ENCODE results near the gene DDX53. TPM values are rescaled to one million over a fixed set of nuclear protein-coding genes. Genes with fewer than 3 reads are reported as not detected.

DDX53 gene
- total and polyA plus RNA-seq, 2 donors (not counting 1 experiment from before 2014, with no cell fraction given) = not detected

DNA sequence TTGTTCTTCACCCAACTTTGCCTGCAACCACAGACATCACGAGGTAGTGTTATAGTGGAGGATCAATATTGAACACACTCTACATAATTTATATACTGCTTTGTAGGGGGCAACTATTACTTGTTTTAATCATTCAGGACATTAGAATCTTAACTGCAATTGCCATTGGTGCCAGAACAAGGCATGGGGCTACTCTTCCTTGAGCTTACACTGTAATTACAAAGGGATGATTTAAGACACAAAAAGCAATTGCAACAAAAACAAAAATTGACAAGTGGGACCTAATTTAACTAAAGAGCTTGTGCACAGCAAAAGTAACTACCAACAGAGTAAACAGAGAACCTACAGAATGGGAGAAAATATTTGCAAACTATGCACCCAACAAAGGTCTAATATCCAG is 24.0 kb upstream of the DDX53 start:
- CTCF ChIA-PET = no interaction called here
- intact Hi-C loops (cut with micrococcal nuclease) = no loop called here

DNA sequence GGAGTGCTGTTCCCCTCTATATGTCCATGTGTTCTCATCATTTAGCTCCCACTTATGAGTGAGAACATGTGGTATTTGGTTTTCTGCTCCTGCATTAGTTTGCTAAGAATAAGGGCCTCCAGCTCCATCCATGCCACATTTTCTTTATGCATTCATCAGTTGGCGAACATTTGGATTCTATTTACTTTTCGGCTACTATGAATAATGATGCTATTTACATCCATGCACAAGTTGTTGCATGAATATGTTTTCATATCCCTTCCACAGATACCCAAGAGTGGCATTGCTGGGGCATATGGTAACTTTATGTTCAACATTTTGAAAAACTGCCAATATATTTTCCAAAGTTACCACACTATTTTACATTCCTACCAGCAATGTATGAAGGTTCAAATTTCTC is 13.8 kb upstream of the DDX53 start:
- Mint-ChIP-seq H3K27ac (no peak overlapping the region), H3K4me1 (no peaks in the 10 kb centered on the region), H3K4me3 (no peak overlapping the region), H3K9me3 (ENCODE audit: insufficient read depth) (no peaks in the 10 kb centered on the region), H3K27me3 (no peaks in the 10 kb centered on the region)
- H3K4me3 ChIP-seq (ENCODE audit: control extremely low read depth in 1 of 5, extremely low read depth in 1 of 5, insufficient read depth in 1 of 5, low read depth in 2 of 5, low read length in 4 of 5) = no peak overlapping the region
- ATAC-seq (ENCODE audit: low read depth) (no peak), DNase-seq (no peak)
- no peak overlapping the region for H3K4me2 ChIP-seq (replicated peaks; ENCODE audit: low read depth, low read length, poor library complexity, severe bottlenecking)
- no peaks in the 10 kb centered on the region for H3K79me2 ChIP-seq (ENCODE audit: control insufficient read depth, insufficient read depth, low read length)
- no peaks in the 10 kb centered on the region for H3K4me1 ChIP-seq (ENCODE audit: control insufficient read depth in 2 of 2, insufficient read depth in 2 of 2, low read length in 2 of 2)
- H3K9me3 ChIP-seq (ENCODE audit: control extremely low read depth in 1 of 3, control insufficient read depth in 2 of 3, insufficient read depth in 1 of 3, low read length in 2 of 3) = no peaks in the 10 kb centered on the region
- no peak overlapping the region for H2AFZ ChIP-seq (ENCODE audit: insufficient read depth, low read depth, low read length, poor library complexity, severe bottlenecking)
- WGBS (ENCODE audit: insufficient coverage) = no CpG with 5 or more reads among the region's 2 CpGs
- no peaks in the 10 kb centered on the region for H4K20me1 ChIP-seq (ENCODE audit: control insufficient read depth, insufficient read depth, low read length, poor library complexity, severe bottlenecking)
- POLR2A ChIA-PET = no interaction called here
- TF ChIP-seq, protein P1, sequence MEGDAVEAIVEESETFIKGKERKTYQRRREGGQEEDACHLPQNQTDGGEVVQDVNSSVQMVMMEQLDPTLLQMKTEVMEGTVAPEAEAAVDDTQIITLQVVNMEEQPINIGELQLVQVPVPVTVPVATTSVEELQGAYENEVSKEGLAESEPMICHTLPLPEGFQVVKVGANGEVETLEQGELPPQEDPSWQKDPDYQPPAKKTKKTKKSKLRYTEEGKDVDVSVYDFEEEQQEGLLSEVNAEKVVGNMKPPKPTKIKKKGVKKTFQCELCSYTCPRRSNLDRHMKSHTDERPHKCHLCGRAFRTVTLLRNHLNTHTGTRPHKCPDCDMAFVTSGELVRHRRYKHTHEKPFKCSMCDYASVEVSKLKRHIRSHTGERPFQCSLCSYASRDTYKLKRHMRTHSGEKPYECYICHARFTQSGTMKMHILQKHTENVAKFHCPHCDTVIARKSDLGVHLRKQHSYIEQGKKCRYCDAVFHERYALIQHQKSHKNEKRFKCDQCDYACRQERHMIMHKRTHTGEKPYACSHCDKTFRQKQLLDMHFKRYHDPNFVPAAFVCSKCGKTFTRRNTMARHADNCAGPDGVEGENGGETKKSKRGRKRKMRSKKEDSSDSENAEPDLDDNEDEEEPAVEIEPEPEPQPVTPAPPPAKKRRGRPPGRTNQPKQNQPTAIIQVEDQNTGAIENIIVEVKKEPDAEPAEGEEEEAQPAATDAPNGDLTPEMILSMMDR (IDR thresholded peaks at IDR 0.05) = no peak
- TF ChIP-seq EZH2 (IDR thresholded peaks at IDR 0.05; ENCODE audit: borderline replicate concordance, insufficient read depth, low read depth, low read length, poor library complexity, severe bottlenecking) = no peak
- CTCF ChIA-PET = no interaction called here
- H3K36me3 ChIP-seq (replicated peaks in 1 of 2; ENCODE audit: control extremely low read depth in 1 of 2, control insufficient read depth in 1 of 2, extremely low read depth in 1 of 2, insufficient read depth in 2 of 2, low read length in 1 of 2) = no peaks in the 10 kb centered on the region
- H3K27me3 ChIP-seq (replicated peaks in 1 of 4; ENCODE audit: control extremely low read depth in 1 of 4, control insufficient read depth in 3 of 4, insufficient read depth in 4 of 4, low read length in 3 of 4) = no peaks in the 10 kb centered on the region
- intact Hi-C loops (cut with micrococcal nuclease) = no loop called here
- H3K27ac ChIP-seq (ENCODE audit: low read length in 2 of 2) = no peak overlapping the region
- H3K9ac ChIP-seq (ENCODE audit: low read length) = no peak overlapping the region

More for the DNA sequence above, 24.0 kb upstream of the DDX53 start:
- no peaks in the 10 kb centered on the region for H3K79me2 ChIP-seq (ENCODE audit: control insufficient read depth, insufficient read depth, low read length)
- no peak overlapping the region for H2AFZ ChIP-seq (ENCODE audit: insufficient read depth, low read depth, low read length, poor library complexity, severe bottlenecking)
- POLR2A ChIA-PET = no interaction called here
- no peak for ATAC-seq (ENCODE audit: low read depth)
- H3K4me3 ChIP-seq (ENCODE audit: control extremely low read depth in 1 of 5, extremely low read depth in 1 of 5, insufficient read depth in 1 of 5, low read depth in 2 of 5, low read length in 4 of 5) = no peak overlapping the region
- H3K4me1 ChIP-seq (ENCODE audit: control insufficient read depth in 2 of 2, insufficient read depth in 2 of 2, low read length in 2 of 2) = no peaks in the 10 kb centered on the region
- DNase-seq = no peak
- no peaks in the 10 kb centered on the region for H4K20me1 ChIP-seq (ENCODE audit: control insufficient read depth, insufficient read depth, low read length, poor library complexity, severe bottlenecking)
- Mint-ChIP-seq H3K4me1 (no peaks in the 10 kb centered on the region), H3K4me3 (no peak overlapping the region), H3K27ac (no peak overlapping the region), H3K27me3 (no peaks in the 10 kb centered on the region), H3K9me3 (ENCODE audit: insufficient read depth) (no peaks in the 10 kb centered on the region)
- no peak overlapping the region for H3K4me2 ChIP-seq (replicated peaks; ENCODE audit: low read depth, low read length, poor library complexity, severe bottlenecking)
- TF ChIP-seq, protein P1 (IDR thresholded peaks at IDR 0.05) = no peak
- no peak for TF ChIP-seq EZH2 (IDR thresholded peaks at IDR 0.05; ENCODE audit: borderline replicate concordance, insufficient read depth, low read depth, low read length, poor library complexity, severe bottlenecking)
- H3K27me3 ChIP-seq (replicated peaks in 1 of 4; ENCODE audit: control extremely low read depth in 1 of 4, control insufficient read depth in 3 of 4, insufficient read depth in 4 of 4, low read length in 3 of 4) = no peaks in the 10 kb centered on the region
- no peak overlapping the region for H3K27ac ChIP-seq (ENCODE audit: low read length in 2 of 2)
- WGBS (ENCODE audit: insufficient coverage) = no CpG with 5 or more reads among the region's 1 CpG
- H3K9ac ChIP-seq (ENCODE audit: low read length) = no peak overlapping the region
- no peaks in the 10 kb centered on the region for H3K36me3 ChIP-seq (replicated peaks in 1 of 2; ENCODE audit: control extremely low read depth in 1 of 2, control insufficient read depth in 1 of 2, extremely low read depth in 1 of 2, insufficient read depth in 2 of 2, low read length in 1 of 2)
- H3K9me3 ChIP-seq (ENCODE audit: control extremely low read depth in 1 of 3, control insufficient read depth in 2 of 3, insufficient read depth in 1 of 3, low read length in 2 of 3) = peaks cover 0 to 2% (median 0%) of the 10 kb centered on the region in 3 donors

All from B cell (primary cell).